CMK (cell line): Measurements from ENCODE around the gene COPB1.

Source experiments
- DNase-seq: peaks from one replicate; pipeline ENCODE4 v3.0.0-alpha.2; 2010; ENCODE audit warnings: low read depth

COPB1 gene

GRCh38 chr11:14424096-14424495 is 75.5 kb downstream of the COPB1 start:
- DNase-seq = no peak

GRCh38 chr11:14423633-14424032 is 76.0 kb downstream of the COPB1 start:
- DNase-seq = no peak

- no peak for DNase-seq
Measured at GRCh38 chr11:14422814-14423182, 76.8 kb downstream of the COPB1 start.

- no peak for DNase-seq
Measured at GRCh38 chr11:14422052-14422813, 77.4 kb downstream of the COPB1 start.

- no peak for DNase-seq
Measured at GRCh38 chr11:14420223-14420622, 79.4 kb downstream of the COPB1 start.

GRCh38 chr11:14418801-14419417 is 80.7 kb downstream of the COPB1 start:
- DNase-seq = no peak

GRCh38 chr11:14417617-14418374 is 81.8 kb downstream of the COPB1 start:
- DNase-seq = no peak

- DNase-seq = no peak
Measured at GRCh38 chr11:14417186-14417585, 82.4 kb downstream of the COPB1 start.

GRCh38 chr11:14414470-14415461 is 84.8 kb downstream of the COPB1 start:
- peak; percentile 65 for DNase-seq

- DNase-seq = no peak
Measured at GRCh38 chr11:14413307-14414069, 86.1 kb downstream of the COPB1 start.

- no peak for DNase-seq
Measured at GRCh38 chr11:14411818-14412217, 87.8 kb downstream of the COPB1 start.

- DNase-seq = no peak
Measured at GRCh38 chr11:14409891-14410290, 89.7 kb downstream of the COPB1 start.

- no peak for DNase-seq
Measured at GRCh38 chr11:14408612-14409011, 91.0 kb downstream of the COPB1 start.
